Upper lobe of left lung (tissue), 6 donors: ENCODE measurements around the gene SPX. TPM values are rescaled to one million over a fixed set of nuclear protein-coding genes. Genes with fewer than 3 reads are reported as not detected.
A peak's percentile ranks its signal among the peaks of the same experiment; 100 is the strongest.

Experiments used
- ATAC-seq, 2 donors: fragments of 200-7000 bp; cut with Tn5 transposase; one replicate each; pipeline ENCODE4 v1.9.1; 2022; ENCODE audit warnings: mild to moderate bottlenecking in 2 of 2, moderate library complexity in 2 of 2; ENCODE audit not compliant: low FRiP score in 2 of 2
- DNase-seq, 2 donors: peaks; one replicate each; pipeline ENCODE4 v3.0.0-alpha.2; 2019 to 2020
- H3K27ac ChIP-seq, 4 donors: fragments of 200-600 bp; sonication (generic); one replicate each; pipeline ENCODE4 v1.5.1; 2016 to 2019
- H3K27me3 ChIP-seq, 4 donors: fragments of 200-600 bp; sonication (generic); one replicate each; pipeline ENCODE4 v1.5.1; 2017 to 2019
- H3K36me3 ChIP-seq, 4 donors: fragments of 200-600 bp; sonication (generic); one replicate each; pipeline ENCODE4 v1.5.1; 2016 to 2019
- H3K4me1 ChIP-seq, 4 donors: fragments of 200-600 bp; sonication (generic); one replicate each; pipeline ENCODE4 v1.5.1; 2018 to 2019
- H3K4me3 ChIP-seq, 4 donors: fragments of 200-600 bp; sonication (generic); one replicate each; pipeline ENCODE4 v1.5.1; 2017 to 2019; ENCODE audit warnings: mild to moderate bottlenecking in 2 of 4, moderate library complexity in 1 of 4
- H3K9me3 ChIP-seq, 4 donors: fragments of 200-600 bp; sonication (generic); one replicate each; pipeline ENCODE4 v1.5.1; 2018 to 2019
- EP300 ChIP-seq, 4 donors: sonication (generic); formaldehyde crosslinking; IDR thresholded peaks; one replicate each; pipeline ENCODE4 v1.5.1; 2017; ENCODE audit warnings: antibody characterized with exemption in 4 of 4, control low read depth in 2 of 4
- POLR2A ChIP-seq, 4 donors: fragments of 450-650 bp; IDR thresholded peaks; one replicate each; pipeline ENCODE4 v1.5.1; 2016 to 2017; ENCODE audit warnings: antibody characterized with exemption in 4 of 4, mild to moderate bottlenecking in 2 of 4
- POLR2AphosphoS5 ChIP-seq, 2 donors: sonication (generic); formaldehyde crosslinking; IDR thresholded peaks; one replicate each; pipeline ENCODE4 v1.5.1; 2017; ENCODE audit warnings: antibody characterized with exemption in 2 of 2
- WGBS, 2 donors: methylation state at CpG; one replicate each; pipeline ENCODE4 v1.1.5; 2017 to 2018; 5-methylcytosine and 5-hydroxymethylcytosine counted together
- total RNA-seq, 6 donors: library from RNA; depleted of rRNA in 4 of 6; stranded (reverse); fragments of >200 nt in 4 of 6; gene quantifications; one replicate each; pipeline versions ENCODE4 v1.1.0 to v1.2.1, GENCODE V29; 2016 to 2021
- TF ChIP-seq, protein P1 (sequence below), 6 experiments: fragments of 450-650 bp in 4 of 6; fragments of 200-600 bp in 2 of 6; sonication (generic) in 2 of 6; IDR thresholded peaks; one replicate each; pipeline ENCODE4 v1.5.1; 2016 to 2019; ENCODE audit warnings: antibody characterized with exemption in 6 of 6
- donor health status: DM: no; HTN: no; CAD: no; lungs with moderate emphysema.
- donor health status: DM: no; HTN: yes; CAD: no; lungs with severe emphysema.

Gene SPX
- total RNA-seq, 6 donors from 2014 or later = 0.40 to 1.2 (median 0.88) TPM; not detected in 2

DNA sequence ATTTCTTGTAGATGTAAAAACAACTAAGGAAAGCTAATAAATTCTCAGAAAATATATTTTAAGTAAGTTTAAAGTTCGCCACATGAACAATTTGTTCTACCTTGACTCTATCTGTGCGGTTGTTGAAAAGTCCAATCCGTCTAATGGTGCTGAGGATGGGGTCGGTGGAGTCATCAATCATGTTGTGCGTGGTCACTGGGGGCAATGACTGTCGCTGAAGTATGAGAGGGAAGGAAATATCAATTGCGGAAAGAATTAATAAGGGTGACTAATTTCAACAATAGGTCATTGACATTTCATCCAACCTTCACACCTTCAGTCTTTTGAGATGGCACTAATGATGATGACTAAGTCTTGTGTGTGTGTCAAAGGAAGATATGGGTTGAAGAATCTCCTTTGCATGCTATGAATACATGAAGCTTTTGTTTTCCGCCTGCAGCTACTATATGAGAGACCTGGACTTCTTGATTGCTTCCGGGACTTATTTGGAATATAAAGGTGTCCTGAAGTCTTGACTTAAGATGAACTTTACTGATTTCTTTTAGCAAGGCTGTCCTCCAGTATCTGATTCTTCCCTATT lies 32.1 kb downstream of the SPX start:
- 80 to 82% methylated on average over 9 of the region's 9 CpGs for WGBS, 2 donors
- TF ChIP-seq EP300 (IDR thresholded peaks at IDR 0.05) (no peak), POLR2AphosphoS5 (IDR thresholded peaks at IDR 0.05) (no peak), POLR2A (IDR thresholded peaks at IDR 0.05) (no peak)
- TF ChIP-seq, protein P1, sequence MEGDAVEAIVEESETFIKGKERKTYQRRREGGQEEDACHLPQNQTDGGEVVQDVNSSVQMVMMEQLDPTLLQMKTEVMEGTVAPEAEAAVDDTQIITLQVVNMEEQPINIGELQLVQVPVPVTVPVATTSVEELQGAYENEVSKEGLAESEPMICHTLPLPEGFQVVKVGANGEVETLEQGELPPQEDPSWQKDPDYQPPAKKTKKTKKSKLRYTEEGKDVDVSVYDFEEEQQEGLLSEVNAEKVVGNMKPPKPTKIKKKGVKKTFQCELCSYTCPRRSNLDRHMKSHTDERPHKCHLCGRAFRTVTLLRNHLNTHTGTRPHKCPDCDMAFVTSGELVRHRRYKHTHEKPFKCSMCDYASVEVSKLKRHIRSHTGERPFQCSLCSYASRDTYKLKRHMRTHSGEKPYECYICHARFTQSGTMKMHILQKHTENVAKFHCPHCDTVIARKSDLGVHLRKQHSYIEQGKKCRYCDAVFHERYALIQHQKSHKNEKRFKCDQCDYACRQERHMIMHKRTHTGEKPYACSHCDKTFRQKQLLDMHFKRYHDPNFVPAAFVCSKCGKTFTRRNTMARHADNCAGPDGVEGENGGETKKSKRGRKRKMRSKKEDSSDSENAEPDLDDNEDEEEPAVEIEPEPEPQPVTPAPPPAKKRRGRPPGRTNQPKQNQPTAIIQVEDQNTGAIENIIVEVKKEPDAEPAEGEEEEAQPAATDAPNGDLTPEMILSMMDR (IDR thresholded peaks at IDR 0.05) = no peak
- H3K27ac ChIP-seq = no peak overlapping the region
- no peaks in the 10 kb centered on the region for H3K36me3 ChIP-seq
- H3K9me3 ChIP-seq = no peaks in the 10 kb centered on the region
- no peaks in the 10 kb centered on the region for H3K27me3 ChIP-seq
- ATAC-seq = no peak
- no peak for DNase-seq
- H3K4me3 ChIP-seq = no peak overlapping the region
- no peaks in the 10 kb centered on the region for H3K4me1 ChIP-seq

DNA sequence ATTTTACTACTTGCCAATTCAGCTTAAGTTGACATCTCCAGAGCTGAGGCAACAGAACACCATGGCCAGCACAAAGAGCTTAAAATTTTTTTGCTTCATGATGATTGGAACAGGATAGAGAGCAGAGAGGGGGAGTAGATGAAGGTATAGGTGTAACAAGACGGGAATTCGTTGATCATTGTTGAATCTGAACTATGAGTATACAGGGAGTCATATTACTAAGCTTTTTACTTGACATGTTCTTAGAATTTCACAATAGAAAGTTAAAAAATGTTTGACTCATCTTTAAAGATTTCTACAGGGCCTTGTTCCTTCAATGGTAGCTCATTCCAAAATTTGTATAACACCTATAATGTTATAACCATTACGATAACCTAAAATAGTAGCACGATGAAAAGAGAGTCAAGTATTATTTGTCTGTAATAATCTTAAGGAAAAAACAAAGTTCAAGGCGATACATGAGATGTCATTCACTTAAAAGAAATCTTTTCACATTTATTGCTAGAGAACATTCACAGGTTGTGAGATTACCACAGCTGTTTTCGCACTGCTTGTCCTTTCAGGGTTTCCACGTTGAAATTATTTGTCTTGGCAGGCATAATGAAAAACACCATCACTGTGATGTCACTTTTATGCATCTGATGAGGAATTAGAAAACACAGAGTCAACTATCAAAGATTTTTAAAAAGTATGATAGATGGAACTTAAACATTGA lies 33.9 kb downstream of the SPX start:
- no peak for TF ChIP-seq POLR2A (IDR thresholded peaks at IDR 0.05)
- no peaks in the 10 kb centered on the region for H3K36me3 ChIP-seq
- no peak for DNase-seq
- no peak overlapping the region for H3K27ac ChIP-seq
- no peaks in the 10 kb centered on the region for H3K4me1 ChIP-seq
- no peaks in the 10 kb centered on the region for H3K27me3 ChIP-seq
- H3K4me3 ChIP-seq = no peak overlapping the region
- ATAC-seq = peak in 1 of 2 donors; percentile 26
- 58 to 69% methylated on average over 7 of the region's 7 CpGs for WGBS, 2 donors
- H3K9me3 ChIP-seq = no peaks in the 10 kb centered on the region

DNA sequence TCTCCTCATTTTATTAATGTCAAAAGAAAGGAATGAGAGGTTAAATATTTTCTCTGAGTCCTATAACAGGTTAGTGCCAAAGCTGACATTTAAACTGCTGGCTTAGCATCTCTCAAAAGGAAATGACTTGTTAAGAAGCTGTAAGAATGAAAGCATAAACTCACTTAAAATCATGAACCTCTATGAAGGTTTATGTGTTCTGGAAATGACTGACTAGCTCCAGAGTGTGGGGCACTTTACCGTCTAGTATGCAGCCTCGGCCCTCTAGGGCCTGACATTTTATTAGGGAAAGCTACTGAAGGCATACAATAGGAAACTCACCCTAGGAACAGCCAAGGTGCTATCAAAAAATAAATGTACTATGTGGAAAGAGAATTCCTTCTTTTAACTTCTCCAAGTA lies 35.1 kb downstream of the SPX start:
- no peak for DNase-seq
- WGBS, 2 donors = 30 to 44% methylated on average over 2 of the region's 2 CpGs
- no peaks in the 10 kb centered on the region for H3K27me3 ChIP-seq

DNA sequence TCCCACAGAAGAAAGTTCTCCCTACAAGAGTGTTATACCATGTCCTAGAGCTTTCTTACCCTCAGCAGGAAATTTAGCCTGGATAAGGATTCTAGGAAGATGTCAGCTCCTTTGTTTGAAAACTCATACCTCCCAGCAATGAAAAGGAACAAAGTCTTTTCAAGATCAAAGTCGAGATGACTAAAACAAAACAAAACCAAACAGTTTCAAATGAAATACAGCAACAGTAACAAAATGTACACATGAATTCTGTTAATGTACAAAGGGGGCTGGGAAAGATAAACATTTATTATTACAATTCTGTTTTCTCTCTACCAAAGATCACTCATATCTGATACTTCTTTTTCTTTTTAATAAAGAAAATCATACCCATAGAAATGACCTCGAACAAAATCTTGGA lies 36.8 kb downstream of the SPX start:
- 71 to 80% methylated on average over 2 of the region's 2 CpGs for WGBS, 2 donors
- TF ChIP-seq EP300 (IDR thresholded peaks at IDR 0.05) (no peak), POLR2A (IDR thresholded peaks at IDR 0.05) (no peak), POLR2AphosphoS5 (IDR thresholded peaks at IDR 0.05) (no peak)
- TF ChIP-seq, protein P1 (IDR thresholded peaks at IDR 0.05) = no peak

More for the DNA sequence above, 35.1 kb downstream of the SPX start:
- no peaks in the 10 kb centered on the region for H3K9me3 ChIP-seq
- H3K27ac ChIP-seq = no peak overlapping the region
- H3K4me1 ChIP-seq = no peaks in the 10 kb centered on the region
- no peak overlapping the region for H3K4me3 ChIP-seq
- no peaks in the 10 kb centered on the region for H3K36me3 ChIP-seq
- TF ChIP-seq POLR2AphosphoS5 (IDR thresholded peaks at IDR 0.05) = no peak
- TF ChIP-seq, protein P1 (IDR thresholded peaks at IDR 0.05) = no peak
- TF ChIP-seq EP300 (IDR thresholded peaks at IDR 0.05) = no peak
- no peak for TF ChIP-seq POLR2A (IDR thresholded peaks at IDR 0.05)
- no peak for ATAC-seq

DNA sequence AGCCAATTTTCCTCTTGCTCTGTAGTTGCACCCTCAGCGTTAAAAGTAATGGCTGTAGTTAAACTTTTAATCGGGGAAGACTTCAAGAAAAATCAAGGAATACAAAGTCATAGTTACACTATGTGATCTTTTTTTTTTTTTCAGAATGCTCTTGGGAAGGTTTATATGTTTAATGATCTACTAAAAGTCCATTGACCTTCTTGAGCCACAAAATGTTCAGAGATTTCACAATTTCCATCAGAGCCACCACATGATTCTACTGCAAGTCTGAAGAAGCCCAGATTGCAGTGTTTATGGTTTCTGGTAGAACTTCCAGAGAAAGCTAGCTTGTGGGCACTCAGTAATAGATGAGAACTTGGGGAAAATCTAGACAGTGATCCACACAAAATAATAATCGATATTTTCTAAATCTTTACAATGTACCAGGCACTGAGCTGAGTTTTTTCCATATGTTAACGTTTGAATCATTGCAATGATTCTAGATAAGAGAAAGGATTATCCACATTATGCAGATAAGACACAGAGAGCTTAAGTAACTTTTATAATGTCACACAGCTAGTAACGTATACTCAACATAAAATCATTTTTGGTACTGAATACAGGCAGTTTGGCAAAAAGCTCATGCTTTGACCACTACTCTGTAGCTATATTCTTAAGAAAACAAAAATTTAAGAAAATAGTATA lies 40.3 kb downstream of the SPX start:
- Histone ChIP-seq H3K4me1 (no peaks in the 10 kb centered on the region), H3K27ac (no peak overlapping the region), H3K4me3 (no peak overlapping the region), H3K27me3 (no peaks in the 10 kb centered on the region), H3K9me3 (no peaks in the 10 kb centered on the region), H3K36me3 (no peaks in the 10 kb centered on the region)
- ATAC-seq (no peak), DNase-seq (no peak)
- TF ChIP-seq EP300 (IDR thresholded peaks at IDR 0.05) (no peak), POLR2AphosphoS5 (IDR thresholded peaks at IDR 0.05) (no peak), POLR2A (IDR thresholded peaks at IDR 0.05) (no peak)
- TF ChIP-seq, protein P1 (IDR thresholded peaks at IDR 0.05) = no peak
- WGBS, 2 donors = 77 to 84% methylated on average over 5 of the region's 5 CpGs

More for the DNA sequence above, 36.8 kb downstream of the SPX start:
- H3K27ac ChIP-seq = no peak overlapping the region
- H3K4me1 ChIP-seq = no peaks in the 10 kb centered on the region
- H3K36me3 ChIP-seq = no peaks in the 10 kb centered on the region
- no peak for DNase-seq
- ATAC-seq = no peak
- no peaks in the 10 kb centered on the region for H3K27me3 ChIP-seq
- no peaks in the 10 kb centered on the region for H3K9me3 ChIP-seq
- H3K4me3 ChIP-seq = no peak overlapping the region
